Stimulated activated effector memory CD8-positive, alpha-beta T cell treated with anti-CD3 and anti-CD28 coated beads, Interleukin-12 subunit alpha, Interleukin-12 subunit beta, amount 100 ng/mL, for 72 hours (primary cell): ENCODE results near the gene A3GALT2.
A peak's percentile ranks its signal among the peaks of the same experiment; 100 is the strongest.

ENCODE experiments used
- ATAC-seq: fragments of 150-1000 bp; cut with Tn5 transposase; 2 replicates; pipeline ENCODE4 v1.10.0; 2021
- DNase-seq, 2 donors: peaks; one replicate each; pipeline ENCODE4 v3.0.0; 2021 to 2022; ENCODE audit warnings: low spot score in 2 of 2
- H3K27ac Mint-ChIP-seq: one replicate; pipeline ENCODE4 v1.8.0; 2022; ENCODE audit warnings: mild to moderate bottlenecking, mixed read lengths
- H3K36me3 Mint-ChIP-seq: one replicate; pipeline ENCODE4 v1.8.0; 2022; ENCODE audit warnings: mild to moderate bottlenecking, mixed read lengths
- H3K4me1 Mint-ChIP-seq: one replicate; pipeline ENCODE4 v1.8.0; 2022; ENCODE audit warnings: mixed read lengths
- H3K4me3 Mint-ChIP-seq: one replicate; pipeline ENCODE4 v1.8.0; 2022; ENCODE audit warnings: mild to moderate bottlenecking, mixed read lengths
- H3K9me3 Mint-ChIP-seq: one replicate; pipeline ENCODE4 v1.8.0; 2022; ENCODE audit warnings: mixed read lengths

A3GALT2 gene

GRCh38 chr1:33270379-33270778 is 50.5 kb downstream of the A3GALT2 start:
- no peak for ATAC-seq
- peak overlapping the region; percentile 95 for H3K27ac Mint-ChIP-seq
- no peaks in the 10 kb centered on the region for H3K9me3 Mint-ChIP-seq
- no peak for DNase-seq
- no peak overlapping the region for H3K4me3 Mint-ChIP-seq
- H3K36me3 Mint-ChIP-seq: no peaks in the 10 kb centered on the region
- H3K4me1 Mint-ChIP-seq: peaks cover 48% of the 10 kb centered on the region

GRCh38 chr1:33269621-33270020 is 51.3 kb downstream of the A3GALT2 start:
- no peaks in the 10 kb centered on the region for H3K9me3 Mint-ChIP-seq
- DNase-seq (no peak), ATAC-seq (no peak)
- peak overlapping the region; percentile 50 for H3K27ac Mint-ChIP-seq
- H3K4me1 Mint-ChIP-seq: peaks cover 48% of the 10 kb centered on the region
- H3K36me3 Mint-ChIP-seq: no peaks in the 10 kb centered on the region
- H3K4me3 Mint-ChIP-seq: no peak overlapping the region

GRCh38 chr1:33268927-33269610 is 51.8 kb downstream of the A3GALT2 start:
- Mint-ChIP-seq H3K4me1 (peaks cover 42% of the 10 kb centered on the region), H3K4me3 (no peak overlapping the region), H3K36me3 (no peaks in the 10 kb centered on the region), H3K27ac (peak overlapping the region; percentile 17), H3K9me3 (no peaks in the 10 kb centered on the region)
- ATAC-seq: no peak
- DNase-seq: no peak

GRCh38 chr1:33268457-33268856 is 52.4 kb downstream of the A3GALT2 start:
- DNase-seq (no peak), ATAC-seq (no peak)
- H3K27ac Mint-ChIP-seq: peak overlapping the region; percentile 32
- H3K9me3 Mint-ChIP-seq: no peaks in the 10 kb centered on the region
- no peak overlapping the region for H3K4me3 Mint-ChIP-seq
- H3K4me1 Mint-ChIP-seq: peaks cover 36% of the 10 kb centered on the region
- no peaks in the 10 kb centered on the region for H3K36me3 Mint-ChIP-seq

GRCh38 chr1:33267468-33268205 is 53.3 kb downstream of the A3GALT2 start:
- no peak for ATAC-seq
- no peaks in the 10 kb centered on the region for H3K36me3 Mint-ChIP-seq
- no peak for DNase-seq
- peak overlapping the region; percentile 32 for H3K27ac Mint-ChIP-seq
- peaks cover 28% of the 10 kb centered on the region for H3K4me1 Mint-ChIP-seq
- no peak overlapping the region for H3K4me3 Mint-ChIP-seq
- no peaks in the 10 kb centered on the region for H3K9me3 Mint-ChIP-seq

GRCh38 chr1:33266766-33267165 is 54.1 kb downstream of the A3GALT2 start:
- H3K4me1 Mint-ChIP-seq: peaks cover 24% of the 10 kb centered on the region
- H3K4me3 Mint-ChIP-seq: no peak overlapping the region
- no peak overlapping the region for H3K27ac Mint-ChIP-seq
- ATAC-seq (no peak), DNase-seq (no peak)
- H3K9me3 Mint-ChIP-seq: no peaks in the 10 kb centered on the region
- H3K36me3 Mint-ChIP-seq: no peaks in the 10 kb centered on the region

GRCh38 chr1:33265780-33266605 is 54.9 kb downstream of the A3GALT2 start:
- no peak overlapping the region for H3K27ac Mint-ChIP-seq
- H3K4me3 Mint-ChIP-seq: no peak overlapping the region
- H3K4me1 Mint-ChIP-seq: peaks cover 22% of the 10 kb centered on the region
- ATAC-seq (no peak), DNase-seq (no peak)
- no peaks in the 10 kb centered on the region for H3K9me3 Mint-ChIP-seq
- H3K36me3 Mint-ChIP-seq: no peaks in the 10 kb centered on the region

GRCh38 chr1:33263890-33264504 is 56.9 kb downstream of the A3GALT2 start:
- H3K4me3 Mint-ChIP-seq: no peak overlapping the region
- H3K9me3 Mint-ChIP-seq: no peaks in the 10 kb centered on the region
- no peak for DNase-seq
- H3K36me3 Mint-ChIP-seq: no peaks in the 10 kb centered on the region
- peak overlapping the region; percentile 48 for H3K27ac Mint-ChIP-seq
- ATAC-seq: no peak
- peaks cover 28% of the 10 kb centered on the region for H3K4me1 Mint-ChIP-seq

GRCh38 chr1:33261344-33261743 is 59.6 kb downstream of the A3GALT2 start:
- H3K4me3 Mint-ChIP-seq: no peak overlapping the region
- ATAC-seq (no peak), DNase-seq (no peak)
- no peaks in the 10 kb centered on the region for H3K9me3 Mint-ChIP-seq
- H3K36me3 Mint-ChIP-seq: peaks cover 6% of the 10 kb centered on the region
- no peak overlapping the region for H3K27ac Mint-ChIP-seq
- peaks cover 35% of the 10 kb centered on the region for H3K4me1 Mint-ChIP-seq

GRCh38 chr1:33260439-33260838 is 60.5 kb downstream of the A3GALT2 start:
- Mint-ChIP-seq H3K36me3 (peaks cover 6% of the 10 kb centered on the region), H3K4me1 (peaks cover 35% of the 10 kb centered on the region), H3K4me3 (no peak overlapping the region), H3K9me3 (no peaks in the 10 kb centered on the region), H3K27ac (peak overlapping the region; percentile 32)
- DNase-seq (no peak), ATAC-seq (no peak)

- Mint-ChIP-seq H3K27ac (peak overlapping the region; percentile 32), H3K4me1 (peaks cover 35% of the 10 kb centered on the region), H3K9me3 (no peaks in the 10 kb centered on the region), H3K36me3 (peaks cover 6% of the 10 kb centered on the region), H3K4me3 (no peak overlapping the region)
- DNase-seq: no peak
- ATAC-seq: peak; percentile 50
Observed at GRCh38 chr1:33259879-33260278, 61.0 kb downstream of the A3GALT2 start.

GRCh38 chr1:33258788-33259274 is 62.1 kb downstream of the A3GALT2 start:
- Mint-ChIP-seq H3K4me1 (peaks cover 35% of the 10 kb centered on the region), H3K36me3 (peaks cover 6% of the 10 kb centered on the region), H3K9me3 (no peaks in the 10 kb centered on the region), H3K4me3 (no peak overlapping the region), H3K27ac (no peak overlapping the region)
- ATAC-seq (no peak), DNase-seq (no peak)

GRCh38 chr1:33257772-33258712 is 62.9 kb downstream of the A3GALT2 start:
- no peak for DNase-seq
- Mint-ChIP-seq H3K27ac (peak overlapping the region; percentile 97), H3K36me3 (peaks cover 6% of the 10 kb centered on the region), H3K9me3 (no peaks in the 10 kb centered on the region), H3K4me3 (peak overlapping the region; percentile 93), H3K4me1 (peaks cover 35% of the 10 kb centered on the region)
- no peak for ATAC-seq

GRCh38 chr1:33257207-33257771 is 63.6 kb downstream of the A3GALT2 start:
- H3K4me1 Mint-ChIP-seq: peaks cover 35% of the 10 kb centered on the region
- H3K4me3 Mint-ChIP-seq: peak overlapping the region; percentile 93
- H3K36me3 Mint-ChIP-seq: peaks cover 6% of the 10 kb centered on the region
- no peaks in the 10 kb centered on the region for H3K9me3 Mint-ChIP-seq
- H3K27ac Mint-ChIP-seq: peak overlapping the region; percentile 97
- ATAC-seq (no peak), DNase-seq (no peak)
